Effector memory CD4-positive, alpha-beta T cell (primary cell): ENCODE results near the gene C9orf43.
"Not testable (repeated sequence)": the region's sequence is repeated elsewhere in the genome, so short reads cannot be mapped to it uniquely, and the experiment has no call there.

Source experiments
- DNase-seq, 3 donors: peaks; one replicate each; pipeline ENCODE4 v3.0.0-alpha.2; 2020
- H3K27ac ChIP-seq: 2 replicates; pipeline ENCODE4 v1.7.0; 2013; ENCODE audit warnings: mild to moderate bottlenecking, low read length, moderate library complexity; ENCODE audit not compliant: insufficient read depth, poor library complexity, severe bottlenecking
- H3K27me3 ChIP-seq: replicated peaks from 2 replicates; pipeline ENCODE4 v1.7.0; 2013; ENCODE audit warnings: mild to moderate bottlenecking, low read length; ENCODE audit not compliant: insufficient read depth, control insufficient read depth, poor library complexity, severe bottlenecking
- H3K36me3 ChIP-seq: 2 replicates; pipeline ENCODE4 v1.7.0; 2013; ENCODE audit warnings: mild to moderate bottlenecking, low read length, moderate library complexity; ENCODE audit not compliant: control insufficient read depth, insufficient read depth
- H3K4me1 ChIP-seq: 2 replicates; pipeline ENCODE4 v1.7.0; 2013; ENCODE audit warnings: low read length, mild to moderate bottlenecking; ENCODE audit not compliant: control insufficient read depth, insufficient read depth, poor library complexity, severe bottlenecking
- H3K4me3 ChIP-seq: 2 replicates; pipeline ENCODE4 v1.7.0; 2013; ENCODE audit warnings: low read length, low read depth, mild to moderate bottlenecking; ENCODE audit not compliant: insufficient read depth, poor library complexity, severe bottlenecking
- H3K9me3 ChIP-seq: 2 replicates; pipeline ENCODE4 v1.7.0; 2013; ENCODE audit warnings: mild to moderate bottlenecking, low read length, moderate library complexity; ENCODE audit not compliant: control insufficient read depth

The C9orf43 gene

GRCh38 chr9:113417370-113417769 is 6.8 kb downstream of the C9orf43 start:
- Histone ChIP-seq H3K27me3 (no peaks in the 10 kb centered on the region), H3K4me1 (no peaks in the 10 kb centered on the region), H3K36me3 (no peaks in the 10 kb centered on the region), H3K4me3 (no peak overlapping the region), H3K27ac (no peak overlapping the region), H3K9me3 (no peaks in the 10 kb centered on the region)
- DNase-seq: no peak

- no peak overlapping the region for H3K4me3 ChIP-seq
- no peaks in the 10 kb centered on the region for H3K9me3 ChIP-seq
- no peaks in the 10 kb centered on the region for H3K27me3 ChIP-seq
- H3K36me3 ChIP-seq: no peaks in the 10 kb centered on the region
- no peaks in the 10 kb centered on the region for H3K4me1 ChIP-seq
- no peak for DNase-seq
- no peak overlapping the region for H3K27ac ChIP-seq
These were observed 11.2 kb downstream of the C9orf43 start for GRCh38 chr9:113421726-113422125.

DNA sequence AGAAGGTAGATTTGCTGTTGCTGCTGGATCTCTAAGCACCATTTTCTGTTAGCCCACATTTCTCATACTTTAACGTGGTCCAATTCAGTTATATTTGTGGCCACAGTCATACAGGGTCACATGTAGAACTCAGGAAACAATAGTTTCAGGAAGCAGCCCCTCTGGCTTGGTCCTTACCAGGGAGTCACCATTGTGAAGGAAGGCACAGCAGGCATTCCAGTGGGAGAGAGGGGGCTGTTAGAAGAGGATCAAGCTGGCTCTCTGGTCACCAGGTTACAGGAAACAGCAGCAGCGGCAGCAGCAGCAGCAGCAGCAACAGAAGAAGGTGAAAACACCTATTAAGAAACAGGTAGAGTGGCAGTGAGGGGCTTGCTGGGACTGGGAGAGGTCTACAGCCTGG is 14.5 kb downstream of the C9orf43 start:
- Histone ChIP-seq H3K4me3 (no peak overlapping the region), H3K9me3 (no peaks in the 10 kb centered on the region), H3K27me3 (no peaks in the 10 kb centered on the region), H3K4me1 (no peaks in the 10 kb centered on the region), H3K36me3 (no peaks in the 10 kb centered on the region), H3K27ac (no peak overlapping the region)
- DNase-seq: no peak

DNA sequence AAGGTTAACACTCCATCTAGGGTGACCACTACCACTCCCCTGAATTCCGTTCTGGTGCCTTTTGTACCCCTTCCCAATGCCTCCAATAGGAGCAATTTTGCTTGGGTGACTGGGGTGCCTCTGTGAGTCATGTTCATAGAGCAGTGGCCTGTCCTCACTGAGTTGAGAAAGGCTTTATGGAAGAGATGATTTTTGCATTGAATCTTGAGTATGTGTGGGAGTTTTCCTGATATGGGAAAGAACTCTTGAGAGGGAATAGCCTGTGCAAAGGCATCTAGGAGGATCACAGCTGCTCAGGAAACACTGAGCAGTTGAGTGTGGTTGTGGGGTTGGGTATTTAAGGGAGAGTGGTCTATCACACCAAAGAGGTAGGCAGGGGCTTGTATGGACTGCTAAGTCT is 16.2 kb downstream of the C9orf43 start:
- Histone ChIP-seq H3K4me3 (no peak overlapping the region), H3K27me3 (no peaks in the 10 kb centered on the region)

DNA sequence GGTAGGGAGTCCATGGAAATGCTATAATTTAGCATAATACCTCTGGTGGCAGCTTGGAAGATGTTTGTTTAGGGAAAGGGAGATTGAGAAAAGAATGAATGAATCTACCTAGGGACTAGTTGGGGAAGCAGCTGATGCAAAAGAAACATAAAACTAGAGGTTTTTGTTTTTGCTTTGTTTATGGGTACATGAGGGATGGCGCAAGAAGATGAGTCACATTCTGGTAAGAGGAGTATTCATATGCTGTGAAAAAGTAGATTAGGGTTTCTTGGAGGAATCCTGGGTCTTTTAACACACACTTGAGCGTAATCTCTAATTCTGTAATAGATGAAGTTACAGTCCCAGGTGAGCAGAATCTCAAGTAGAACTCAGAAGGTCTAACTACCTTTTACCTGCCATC is 17.1 kb downstream of the C9orf43 start:
- Histone ChIP-seq H3K4me3 (no peak overlapping the region), H3K9me3 (no peaks in the 10 kb centered on the region), H3K4me1 (no peaks in the 10 kb centered on the region), H3K27me3 (no peaks in the 10 kb centered on the region), H3K36me3 (no peaks in the 10 kb centered on the region), H3K27ac (no peak overlapping the region)
- DNase-seq: no peak

More for the DNA sequence above, 16.2 kb downstream of the C9orf43 start:
- Histone ChIP-seq H3K36me3 (no peaks in the 10 kb centered on the region), H3K4me1 (no peaks in the 10 kb centered on the region), H3K9me3 (no peaks in the 10 kb centered on the region), H3K27ac (no peak overlapping the region)
- no peak for DNase-seq

GRCh38 chr9:113428062-113428615 is 17.6 kb downstream of the C9orf43 start:
- no peak for DNase-seq
- Histone ChIP-seq H3K36me3 (no peaks in the 10 kb centered on the region), H3K9me3 (no peaks in the 10 kb centered on the region)

DNA sequence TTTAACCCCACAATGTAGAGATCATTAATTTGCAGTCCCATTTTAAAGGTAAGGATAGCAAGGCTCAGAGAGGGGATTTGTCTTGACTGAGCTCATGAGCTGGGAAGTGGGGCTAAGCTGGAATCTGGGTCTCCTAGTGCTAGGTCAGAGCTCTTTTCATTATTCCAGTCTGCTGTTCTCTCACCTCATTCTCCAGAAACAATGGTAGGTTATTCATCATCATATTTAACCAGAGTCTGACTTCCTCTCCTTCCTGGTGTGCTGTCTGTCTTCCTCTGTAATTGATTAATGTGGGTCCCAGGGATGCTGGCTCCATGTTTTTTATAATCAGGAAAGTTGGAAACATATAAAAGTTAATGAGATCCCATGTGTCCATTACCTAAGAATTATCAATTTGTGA is 20.6 kb downstream of the C9orf43 start:
- no peak overlapping the region for H3K27ac ChIP-seq

More at GRCh38 chr9:113428062-113428615, 17.6 kb downstream of the C9orf43 start:
- Histone ChIP-seq H3K27me3 (no peaks in the 10 kb centered on the region), H3K4me1 (no peaks in the 10 kb centered on the region), H3K4me3 (no peak overlapping the region), H3K27ac (no peak overlapping the region)

GRCh38 chr9:113436728-113437515 is 26.4 kb downstream of the C9orf43 start:
- H3K4me1 ChIP-seq: no peaks in the 10 kb centered on the region
- H3K36me3 ChIP-seq: no peaks in the 10 kb centered on the region
- DNase-seq: no peak
- no peaks in the 10 kb centered on the region for H3K27me3 ChIP-seq
- no peaks in the 10 kb centered on the region for H3K9me3 ChIP-seq
- H3K27ac ChIP-seq: no peak overlapping the region
- H3K4me3 ChIP-seq: no peak overlapping the region

More for the DNA sequence above, 20.6 kb downstream of the C9orf43 start:
- Histone ChIP-seq H3K27me3 (no peaks in the 10 kb centered on the region), H3K36me3 (no peaks in the 10 kb centered on the region), H3K9me3 (no peaks in the 10 kb centered on the region), H3K4me3 (no peak overlapping the region), H3K4me1 (no peaks in the 10 kb centered on the region)
- DNase-seq: no peak

GRCh38 chr9:113437716-113438115 is 27.2 kb downstream of the C9orf43 start:
- H3K4me1 ChIP-seq, DNase-seq, H3K27ac ChIP-seq, H3K4me3 ChIP-seq, H3K27me3 ChIP-seq, H3K9me3 ChIP-seq, H3K36me3 ChIP-seq: not testable (repeated sequence)

- H3K27me3 ChIP-seq: no peaks in the 10 kb centered on the region
- DNase-seq: no peak
- no peaks in the 10 kb centered on the region for H3K36me3 ChIP-seq
- no peaks in the 10 kb centered on the region for H3K9me3 ChIP-seq
- H3K27ac ChIP-seq: no peak overlapping the region
- H3K4me1 ChIP-seq: no peaks in the 10 kb centered on the region
- H3K4me3 ChIP-seq: no peak overlapping the region
These were observed 34.2 kb downstream of the C9orf43 start for GRCh38 chr9:113444736-113445135.
